ENCODE measurements around the gene TLN1.

TLN1 gene

GRCh38 chr9:35705836-35706430 is 26.1 kb downstream of the TLN1 start:
- Histone ChIP-seq H3K9me2 (replicated peaks; ENCODE audit: insufficient read depth, low read length) (no peaks in the 10 kb centered on the region), H4K20me1 (ENCODE audit: insufficient read depth, low read length) (no peaks in the 10 kb centered on the region), H3K4me2 (ENCODE audit: low read depth, low read length) (no peak overlapping the region), H2AFZ (ENCODE audit: low read length) (no peak overlapping the region), H3K27me3 (replicated peaks; ENCODE audit: insufficient read depth, low read length) (no peaks in the 10 kb centered on the region), H3K4me1 (ENCODE audit: low read length) (no peaks in the 10 kb centered on the region), H3K4me3 (ENCODE audit: low read length) (no peak overlapping the region), H3K79me2 (ENCODE audit: low read length) (no peaks in the 10 kb centered on the region), H3K9ac (ENCODE audit: low read length) (no peak overlapping the region), H3K27ac (ENCODE audit: low read length) (no peak overlapping the region), H3F3A (ENCODE audit: insufficient read depth, low read length) (no peaks in the 10 kb centered on the region), H3K36me3 (replicated peaks; ENCODE audit: insufficient read depth, low read length) (peaks cover 6% of the 10 kb centered on the region), H3K9me3 (replicated peaks; ENCODE audit: insufficient read depth, low read length) (no peaks in the 10 kb centered on the region)
- TF ChIP-seq EZH2 (optimal IDR thresholded peaks at IDR 0.05; ENCODE audit: low read depth, low read length) (no peak), EZH2phosphoT487 (IDR thresholded peaks at IDR 0.05; ENCODE audit: low read length) (no peak)
- TF ChIP-seq, protein P1, sequence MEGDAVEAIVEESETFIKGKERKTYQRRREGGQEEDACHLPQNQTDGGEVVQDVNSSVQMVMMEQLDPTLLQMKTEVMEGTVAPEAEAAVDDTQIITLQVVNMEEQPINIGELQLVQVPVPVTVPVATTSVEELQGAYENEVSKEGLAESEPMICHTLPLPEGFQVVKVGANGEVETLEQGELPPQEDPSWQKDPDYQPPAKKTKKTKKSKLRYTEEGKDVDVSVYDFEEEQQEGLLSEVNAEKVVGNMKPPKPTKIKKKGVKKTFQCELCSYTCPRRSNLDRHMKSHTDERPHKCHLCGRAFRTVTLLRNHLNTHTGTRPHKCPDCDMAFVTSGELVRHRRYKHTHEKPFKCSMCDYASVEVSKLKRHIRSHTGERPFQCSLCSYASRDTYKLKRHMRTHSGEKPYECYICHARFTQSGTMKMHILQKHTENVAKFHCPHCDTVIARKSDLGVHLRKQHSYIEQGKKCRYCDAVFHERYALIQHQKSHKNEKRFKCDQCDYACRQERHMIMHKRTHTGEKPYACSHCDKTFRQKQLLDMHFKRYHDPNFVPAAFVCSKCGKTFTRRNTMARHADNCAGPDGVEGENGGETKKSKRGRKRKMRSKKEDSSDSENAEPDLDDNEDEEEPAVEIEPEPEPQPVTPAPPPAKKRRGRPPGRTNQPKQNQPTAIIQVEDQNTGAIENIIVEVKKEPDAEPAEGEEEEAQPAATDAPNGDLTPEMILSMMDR (IDR thresholded peaks at IDR 0.05; ENCODE audit: low read length) = no peak
- no peak for DNase-seq

DNA sequence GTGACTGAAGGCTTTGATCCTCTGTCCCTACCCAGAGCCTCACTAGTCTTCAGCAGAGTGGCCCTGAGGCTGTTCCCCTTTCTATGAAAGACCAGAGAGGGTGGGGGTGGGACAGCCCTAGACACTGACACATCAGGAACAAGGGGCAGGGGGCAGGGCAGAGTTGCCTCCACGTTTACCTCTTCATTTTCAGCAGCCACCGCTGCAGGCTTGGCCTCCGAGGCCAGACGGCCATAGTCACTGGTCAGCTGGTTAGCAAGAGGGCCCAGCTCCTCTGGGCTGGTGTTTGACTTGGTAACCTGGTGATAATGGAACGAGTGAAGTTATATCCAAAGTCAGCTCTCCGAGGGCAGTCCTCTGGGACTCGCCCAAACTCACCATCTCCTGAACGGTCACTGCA is 26.6 kb downstream of the TLN1 start:
- Histone ChIP-seq H3K27ac (ENCODE audit: low read length) (no peak overlapping the region), H3K4me2 (ENCODE audit: low read depth, low read length) (no peak overlapping the region), H3K36me3 (replicated peaks; ENCODE audit: insufficient read depth, low read length) (peaks cover 6% of the 10 kb centered on the region), H3K79me2 (ENCODE audit: low read length) (no peaks in the 10 kb centered on the region), H3K9me2 (replicated peaks; ENCODE audit: insufficient read depth, low read length) (no peaks in the 10 kb centered on the region), H3K9ac (ENCODE audit: low read length) (no peak overlapping the region), H4K20me1 (ENCODE audit: insufficient read depth, low read length) (no peaks in the 10 kb centered on the region), H3K4me3 (ENCODE audit: low read length) (no peak overlapping the region), H3K9me3 (replicated peaks; ENCODE audit: insufficient read depth, low read length) (no peaks in the 10 kb centered on the region), H3K27me3 (replicated peaks; ENCODE audit: insufficient read depth, low read length) (no peaks in the 10 kb centered on the region), H2AFZ (ENCODE audit: low read length) (no peak overlapping the region), H3K4me1 (ENCODE audit: low read length) (no peaks in the 10 kb centered on the region), H3F3A (ENCODE audit: insufficient read depth, low read length) (no peaks in the 10 kb centered on the region)
- DNase-seq = no peak
- no peak for TF ChIP-seq EZH2 (optimal IDR thresholded peaks at IDR 0.05; ENCODE audit: low read depth, low read length)
- TF ChIP-seq, protein P1 (IDR thresholded peaks at IDR 0.05; ENCODE audit: low read length) = no peak
- TF ChIP-seq EZH2phosphoT487 (IDR thresholded peaks at IDR 0.05; ENCODE audit: low read length) = no peak

DNA sequence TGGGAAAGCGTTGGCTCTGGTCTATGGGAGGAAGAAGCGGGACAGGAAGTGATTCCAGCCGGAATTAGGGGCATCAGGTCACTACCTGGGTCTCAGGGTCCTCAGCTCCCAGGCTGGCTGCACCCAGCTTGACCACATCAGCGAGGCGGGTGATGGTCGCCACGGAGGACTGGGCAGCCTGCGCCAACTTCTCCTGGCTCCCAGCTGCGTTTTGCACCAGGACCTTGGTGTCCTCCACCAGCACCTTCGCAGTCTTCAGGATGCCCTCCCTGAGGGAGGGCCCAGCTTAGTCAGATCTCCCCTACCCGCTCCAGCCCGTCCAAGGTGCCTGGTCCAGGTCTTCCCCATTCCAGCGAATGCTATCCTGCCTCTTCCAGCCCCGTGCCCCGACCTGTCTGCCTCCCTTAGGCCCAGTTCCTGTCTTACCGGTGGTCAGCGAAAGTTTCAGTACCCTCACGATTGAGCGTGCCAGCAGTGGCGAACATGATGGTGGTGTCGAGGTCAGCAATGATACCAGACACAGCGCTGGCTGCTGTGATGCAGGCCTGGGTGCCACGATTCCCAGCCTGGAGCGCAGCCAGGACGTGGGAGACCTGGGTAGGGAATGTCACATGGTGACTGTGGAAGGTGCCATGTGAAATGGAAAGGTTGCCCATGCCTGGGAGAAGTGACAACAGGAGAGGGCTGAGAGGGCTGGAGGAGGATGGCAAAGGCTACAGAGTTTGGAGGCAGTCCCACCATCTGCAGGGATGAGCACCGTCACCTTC is 27.9 kb downstream of the TLN1 start:
- Histone ChIP-seq H3K4me2 (ENCODE audit: low read depth, low read length) (no peak overlapping the region), H3K9me3 (replicated peaks; ENCODE audit: insufficient read depth, low read length) (no peaks in the 10 kb centered on the region), H3F3A (ENCODE audit: insufficient read depth, low read length) (no peaks in the 10 kb centered on the region), H3K4me3 (ENCODE audit: low read length) (no peak overlapping the region), H3K36me3 (replicated peaks; ENCODE audit: insufficient read depth, low read length) (peaks cover 6% of the 10 kb centered on the region; the same call in 1 of the 2 replicates), H3K27me3 (replicated peaks; ENCODE audit: insufficient read depth, low read length) (no peaks in the 10 kb centered on the region), H3K79me2 (ENCODE audit: low read length) (no peaks in the 10 kb centered on the region), H3K9me2 (replicated peaks; ENCODE audit: insufficient read depth, low read length) (no peaks in the 10 kb centered on the region), H2AFZ (ENCODE audit: low read length) (no peak overlapping the region), H3K4me1 (ENCODE audit: low read length) (no peaks in the 10 kb centered on the region), H3K9ac (ENCODE audit: low read length) (no peak overlapping the region), H3K27ac (ENCODE audit: low read length) (no peak overlapping the region), H4K20me1 (ENCODE audit: insufficient read depth, low read length) (no peaks in the 10 kb centered on the region)
- DNase-seq = no peak
- TF ChIP-seq EZH2phosphoT487 (IDR thresholded peaks at IDR 0.05; ENCODE audit: low read length) (no peak), EZH2 (optimal IDR thresholded peaks at IDR 0.05; ENCODE audit: low read depth, low read length) (no peak)
- TF ChIP-seq, protein P1 (IDR thresholded peaks at IDR 0.05; ENCODE audit: low read length) = no peak

Data from MM.1S (cell line).